Measurements from ENCODE around the gene BBIP1.

The BBIP1 gene

DNA sequence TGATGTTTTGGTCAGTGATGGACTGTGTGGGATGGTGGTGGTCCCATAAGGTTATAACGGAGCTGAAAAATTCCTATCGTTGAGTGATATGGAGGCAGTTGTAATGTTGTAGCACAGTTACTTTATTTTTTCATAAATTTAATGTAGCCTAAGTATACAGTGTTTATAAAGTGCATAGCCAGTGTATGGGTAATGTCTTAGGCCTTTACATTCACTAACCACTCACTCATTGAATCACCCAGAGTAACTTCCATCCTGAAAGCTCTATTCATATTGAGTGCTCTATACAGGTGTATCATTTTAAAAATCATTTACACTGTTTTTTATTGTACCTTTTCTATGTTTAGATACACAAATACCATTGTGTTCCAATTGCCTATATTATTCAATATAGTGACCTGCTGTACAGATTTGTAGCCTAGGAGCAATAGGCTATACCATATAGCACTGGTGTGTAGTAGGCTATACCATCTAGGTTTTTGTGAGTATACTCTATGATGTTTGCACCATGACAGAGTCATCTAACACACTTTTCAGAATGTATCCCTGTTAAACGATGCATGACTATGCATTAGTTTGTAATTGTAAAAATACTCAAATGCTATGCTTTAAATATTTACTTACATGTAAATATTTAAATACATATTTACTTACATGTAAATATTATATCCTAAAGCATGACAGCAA, 26.2 kb downstream of the BBIP1 start:
- Histone ChIP-seq H3K9me2 (ENCODE audit: low read depth, low read length) (no peaks in the 10 kb centered on the region), H3K4me3 (ENCODE audit: low read depth, low read length, poor library complexity, severe bottlenecking) (no peak overlapping the region), H3K4me2 (ENCODE audit: low read length) (no peak overlapping the region), H3K27ac (ENCODE audit: low read depth, low read length, poor library complexity, severe bottlenecking) (peak overlapping the region; percentile 23), H3K9me3 (ENCODE audit: low read length) (no peaks in the 10 kb centered on the region), H3F3A (ENCODE audit: insufficient read depth, low read length) (0 out of 2 replicates have a peak, but pooled peaks cover 4% of the 10 kb centered on the region), H3K36me3 (ENCODE audit: insufficient read depth, low read length) (peaks cover 87% of the 10 kb centered on the region), H3K79me2 (ENCODE audit: insufficient read depth, low read length) (0 out of 2 replicates have a peak, but pooled peaks cover 3% of the 10 kb centered on the region), H2AFZ (ENCODE audit: low read length) (no peak overlapping the region), H4K20me1 (ENCODE audit: insufficient read depth, low read length) (no peaks in the 10 kb centered on the region), H3K9ac (ENCODE audit: low read length) (no peak overlapping the region), H3K27me3 (ENCODE audit: insufficient read depth, low read length) (no peaks in the 10 kb centered on the region), H3K4me1 (ENCODE audit: insufficient read depth, low read length, severe bottlenecking) (peaks cover 4% of the 10 kb centered on the region)
- no peak for TF ChIP-seq EZH2 (IDR thresholded peaks at IDR 0.05; ENCODE audit: borderline replicate concordance, low read length)
- no peak for TF ChIP-seq CTCF (IDR thresholded peaks at IDR 0.05; ENCODE audit: low read length)

DNA sequence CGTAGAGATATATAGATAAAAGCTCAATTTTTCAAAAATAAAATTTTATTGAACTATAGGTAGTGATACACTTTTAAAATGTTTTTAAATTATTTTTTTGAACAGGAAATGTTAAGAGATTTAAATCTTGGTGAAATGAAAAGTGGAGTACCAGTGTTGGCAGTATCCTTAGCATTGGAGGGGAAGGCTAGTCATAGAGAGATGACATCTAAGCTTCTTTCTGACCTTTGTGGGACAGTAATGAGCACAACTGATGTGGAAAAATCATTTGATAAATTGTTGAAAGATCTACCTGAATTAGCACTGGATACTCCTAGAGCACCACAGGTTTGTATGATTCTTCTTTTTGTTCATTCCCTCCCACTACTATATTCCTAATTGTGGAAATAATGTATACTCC, 31.4 kb downstream of the BBIP1 start:
- H3K36me3 ChIP-seq (ENCODE audit: insufficient read depth, low read length), result peaks cover 94% of the 10 kb centered on the region

GRCh38 chr10:110885932-110886674, 32.9 kb downstream of the BBIP1 start:
- H3K4me2 ChIP-seq (ENCODE audit: low read length), result no peak overlapping the region
- no peak overlapping the region for H3K9ac ChIP-seq (ENCODE audit: low read length)
- H3K9me3 ChIP-seq (ENCODE audit: low read length), result no peaks in the 10 kb centered on the region
- no peak overlapping the region for H3K27ac ChIP-seq (ENCODE audit: low read depth, low read length, poor library complexity, severe bottlenecking)
- H3K36me3 ChIP-seq (ENCODE audit: insufficient read depth, low read length), result peaks cover 94% of the 10 kb centered on the region
- 0 out of 2 replicates have a peak, but pooled peaks cover 4% of the 10 kb centered on the region for H3F3A ChIP-seq (ENCODE audit: insufficient read depth, low read length)
- H3K9me2 ChIP-seq (ENCODE audit: low read depth, low read length), result no peaks in the 10 kb centered on the region
- no peak for TF ChIP-seq CTCF (IDR thresholded peaks at IDR 0.05; ENCODE audit: low read length)
- no peak for TF ChIP-seq EZH2 (IDR thresholded peaks at IDR 0.05; ENCODE audit: borderline replicate concordance, low read length)
- no peaks in the 10 kb centered on the region for H3K79me2 ChIP-seq (ENCODE audit: insufficient read depth, low read length)
- H3K4me1 ChIP-seq (ENCODE audit: insufficient read depth, low read length, severe bottlenecking), result peaks cover 16% of the 10 kb centered on the region
- H4K20me1 ChIP-seq (ENCODE audit: insufficient read depth, low read length), result no peaks in the 10 kb centered on the region
- H3K4me3 ChIP-seq (ENCODE audit: low read depth, low read length, poor library complexity, severe bottlenecking), result no peak overlapping the region
- no peak overlapping the region for H2AFZ ChIP-seq (ENCODE audit: low read length)
- no peaks in the 10 kb centered on the region for H3K27me3 ChIP-seq (ENCODE audit: insufficient read depth, low read length)

More for the DNA sequence above, 31.4 kb downstream of the BBIP1 start:
- H3K4me3 ChIP-seq (ENCODE audit: low read depth, low read length, poor library complexity, severe bottlenecking), result no peak overlapping the region
- no peaks in the 10 kb centered on the region for H3K79me2 ChIP-seq (ENCODE audit: insufficient read depth, low read length)
- H3K27ac ChIP-seq (ENCODE audit: low read depth, low read length, poor library complexity, severe bottlenecking), result no peak overlapping the region
- no peaks in the 10 kb centered on the region for H4K20me1 ChIP-seq (ENCODE audit: insufficient read depth, low read length)
- no peaks in the 10 kb centered on the region for H3K9me3 ChIP-seq (ENCODE audit: low read length)
- H3K4me2 ChIP-seq (ENCODE audit: low read length), result no peak overlapping the region
- H3K9ac ChIP-seq (ENCODE audit: low read length), result no peak overlapping the region
- peaks cover 5% of the 10 kb centered on the region for H3K4me1 ChIP-seq (ENCODE audit: insufficient read depth, low read length, severe bottlenecking)
- no peaks in the 10 kb centered on the region for H3K9me2 ChIP-seq (ENCODE audit: low read depth, low read length)
- TF ChIP-seq CTCF (IDR thresholded peaks at IDR 0.05; ENCODE audit: low read length), result no peak
- no peak for TF ChIP-seq EZH2 (IDR thresholded peaks at IDR 0.05; ENCODE audit: borderline replicate concordance, low read length)
- no peaks in the 10 kb centered on the region for H3K27me3 ChIP-seq (ENCODE audit: insufficient read depth, low read length)
- H3F3A ChIP-seq (ENCODE audit: insufficient read depth, low read length), result 0 out of 2 replicates have a peak, but pooled peaks cover 4% of the 10 kb centered on the region
- H2AFZ ChIP-seq (ENCODE audit: low read length), result no peak overlapping the region

Data from OCI-LY1 (cell line).